ENCODE data around the gene TMEM132A. TPM values are rescaled to one million over a fixed set of nuclear protein-coding genes. Genes with fewer than 3 reads are reported as not detected.
"Not testable (repeated sequence)": the region's sequence is repeated elsewhere in the genome, so short reads cannot be mapped to it uniquely, and the experiment has no call there.

Gene TMEM132A
- total RNA-seq, 1 experiment from 2014 or later, result 140 TPM

DNA sequence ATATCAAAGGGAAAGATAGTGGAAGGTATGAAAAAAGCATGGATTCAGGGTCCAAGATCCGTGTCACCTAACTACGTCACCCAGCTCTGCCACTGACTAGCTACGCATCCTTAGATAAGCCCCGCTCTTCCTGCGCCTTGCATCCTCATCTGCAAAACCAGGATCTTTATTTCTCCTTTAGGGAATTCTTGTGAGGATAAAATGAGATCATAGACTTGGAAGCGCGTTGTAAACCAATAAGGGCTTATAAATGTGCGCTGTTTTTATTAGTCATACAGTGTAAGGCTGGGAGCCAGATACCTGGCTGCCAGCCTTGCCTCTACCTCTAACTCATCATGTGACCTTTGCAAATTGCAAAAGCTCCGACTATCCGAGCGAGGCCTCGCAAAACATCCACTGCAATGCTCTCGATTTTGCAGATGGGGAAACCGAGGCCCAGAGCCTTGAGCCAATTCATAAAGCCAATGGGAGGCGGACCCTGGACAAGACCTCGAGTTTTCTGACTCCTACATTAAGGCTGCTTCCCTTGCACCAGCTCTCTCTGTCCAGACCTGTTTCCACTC lies 18.6 kb upstream of the TMEM132A start:
- peak overlapping the region; percentile 98 for H3K27ac ChIP-seq (ENCODE audit: low read depth, low read length, poor library complexity, severe bottlenecking)
- BruUV-seq (replicated peaks), result no TSS peak

DNA sequence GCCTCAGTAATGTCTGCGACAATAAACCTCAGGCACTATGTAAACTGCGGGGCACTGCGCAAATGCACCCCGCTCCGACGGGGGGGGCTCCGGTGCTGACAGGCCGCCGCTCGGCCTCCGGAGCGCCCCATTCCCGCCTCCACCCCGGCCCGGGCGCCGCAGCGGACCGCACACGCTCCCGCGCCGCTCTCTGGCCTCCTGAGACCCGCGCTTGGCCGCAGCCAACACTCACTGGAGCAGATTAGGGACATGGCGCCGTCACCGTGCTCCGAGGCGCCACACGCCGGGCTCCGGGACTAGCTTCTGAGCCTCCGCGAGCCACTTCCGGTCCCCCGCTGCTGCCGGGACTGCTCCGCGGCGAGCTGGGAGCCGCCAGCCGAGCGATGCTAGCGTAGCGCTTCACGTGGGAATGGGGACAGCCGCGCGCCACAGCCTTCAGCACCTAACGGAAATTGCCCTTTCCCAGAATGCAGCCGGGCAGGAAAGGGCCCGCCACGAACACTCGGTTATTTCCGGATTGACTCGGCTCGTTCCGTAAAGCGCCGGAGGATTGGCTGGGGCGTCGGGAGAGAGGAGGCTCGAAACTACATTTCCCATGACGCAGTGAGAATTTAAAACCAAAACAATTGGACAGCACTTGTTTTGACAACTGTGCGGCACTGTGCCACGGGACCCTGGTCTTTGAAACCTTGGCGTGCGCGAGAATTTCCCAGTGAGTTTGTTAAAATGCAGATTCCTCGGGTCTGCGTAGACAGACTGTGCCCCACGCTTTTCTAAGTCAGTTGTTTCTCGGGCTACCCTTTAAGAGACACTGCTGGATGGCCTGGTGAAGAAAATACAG lies 17.9 kb upstream of the TMEM132A start, which contains the start of gene PRPF19:
Gene PRPF19, minus strand, starts transcription at position 454 of the 841 bp plus-strand sequence. Its CDS starts 203 bp downstream, at position 251.
- H3K4me3 ChIP-seq (ENCODE audit: low read depth, low read length, poor library complexity, severe bottlenecking), result peak within 1 kb of the TSS; percentile 99
- peaks cover 24% of the 10 kb centered on the region for H3K36me3 ChIP-seq (ENCODE audit: insufficient read depth, low read length, poor library complexity, severe bottlenecking)
- DNase-seq (ENCODE audit: low spot score), result peak; percentile 100
- no TSS peak for BruUV-seq (replicated peaks)
- intact Hi-C loops (cut with micrococcal nuclease; ENCODE audit: unreplicated experiment), result loop anchor here (5.0 kb wide), 2 partner anchors 74 to 129 kb away; no protein-coding TSS in a partner anchor
- ChIA-PET POLR2A (ENCODE audit: low non-redundant PET) (no interaction called here), CTCF (no interaction called here)
- peak within 1 kb of the TSS; percentile 98 for H3K27ac ChIP-seq (ENCODE audit: low read depth, low read length, poor library complexity, severe bottlenecking)
- no peaks in the 10 kb centered on the region for H3K27me3 ChIP-seq (replicated peaks; ENCODE audit: insufficient read depth, low read depth, low read length, poor library complexity)
- no peak for TF ChIP-seq EZH2 (IDR thresholded peaks at IDR 0.05; ENCODE audit: borderline replicate concordance, low read depth, low read length, poor library complexity, severe bottlenecking)
- H3K4me1 ChIP-seq (ENCODE audit: insufficient read depth, low read length, poor library complexity, severe bottlenecking), result peaks cover 18% of the 10 kb centered on the region
- H3K9me3 ChIP-seq (ENCODE audit: low read depth, low read length, poor library complexity, severe bottlenecking), result no peaks in the 10 kb centered on the region

More for the DNA sequence above, 18.6 kb upstream of the TMEM132A start:
- H3K4me3 ChIP-seq (ENCODE audit: low read depth, low read length, poor library complexity, severe bottlenecking), result peak overlapping the region; percentile 99
- ChIA-PET POLR2A (ENCODE audit: low non-redundant PET) (no interaction called here), CTCF (no interaction called here)
- peak; percentile 29 for DNase-seq (ENCODE audit: low spot score)
- no peaks in the 10 kb centered on the region for H3K27me3 ChIP-seq (replicated peaks; ENCODE audit: insufficient read depth, low read depth, low read length, poor library complexity)
- H3K9me3 ChIP-seq (ENCODE audit: low read depth, low read length, poor library complexity, severe bottlenecking), result no peaks in the 10 kb centered on the region
- TF ChIP-seq EZH2 (IDR thresholded peaks at IDR 0.05; ENCODE audit: borderline replicate concordance, low read depth, low read length, poor library complexity, severe bottlenecking), result no peak
- TF ChIP-seq, protein P1, sequence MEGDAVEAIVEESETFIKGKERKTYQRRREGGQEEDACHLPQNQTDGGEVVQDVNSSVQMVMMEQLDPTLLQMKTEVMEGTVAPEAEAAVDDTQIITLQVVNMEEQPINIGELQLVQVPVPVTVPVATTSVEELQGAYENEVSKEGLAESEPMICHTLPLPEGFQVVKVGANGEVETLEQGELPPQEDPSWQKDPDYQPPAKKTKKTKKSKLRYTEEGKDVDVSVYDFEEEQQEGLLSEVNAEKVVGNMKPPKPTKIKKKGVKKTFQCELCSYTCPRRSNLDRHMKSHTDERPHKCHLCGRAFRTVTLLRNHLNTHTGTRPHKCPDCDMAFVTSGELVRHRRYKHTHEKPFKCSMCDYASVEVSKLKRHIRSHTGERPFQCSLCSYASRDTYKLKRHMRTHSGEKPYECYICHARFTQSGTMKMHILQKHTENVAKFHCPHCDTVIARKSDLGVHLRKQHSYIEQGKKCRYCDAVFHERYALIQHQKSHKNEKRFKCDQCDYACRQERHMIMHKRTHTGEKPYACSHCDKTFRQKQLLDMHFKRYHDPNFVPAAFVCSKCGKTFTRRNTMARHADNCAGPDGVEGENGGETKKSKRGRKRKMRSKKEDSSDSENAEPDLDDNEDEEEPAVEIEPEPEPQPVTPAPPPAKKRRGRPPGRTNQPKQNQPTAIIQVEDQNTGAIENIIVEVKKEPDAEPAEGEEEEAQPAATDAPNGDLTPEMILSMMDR (conservative IDR thresholded peaks at IDR 0.05; ENCODE audit: low read depth, low read length), result no peak
- H3K36me3 ChIP-seq (ENCODE audit: insufficient read depth, low read length, poor library complexity, severe bottlenecking), result peaks cover 31% of the 10 kb centered on the region
- intact Hi-C loops (cut with micrococcal nuclease; ENCODE audit: unreplicated experiment), result loop anchor here (5.0 kb wide), 2 partner anchors 73 to 128 kb away; no protein-coding TSS in a partner anchor
- peaks cover 14% of the 10 kb centered on the region for H3K4me1 ChIP-seq (ENCODE audit: insufficient read depth, low read length, poor library complexity, severe bottlenecking)

DNA sequence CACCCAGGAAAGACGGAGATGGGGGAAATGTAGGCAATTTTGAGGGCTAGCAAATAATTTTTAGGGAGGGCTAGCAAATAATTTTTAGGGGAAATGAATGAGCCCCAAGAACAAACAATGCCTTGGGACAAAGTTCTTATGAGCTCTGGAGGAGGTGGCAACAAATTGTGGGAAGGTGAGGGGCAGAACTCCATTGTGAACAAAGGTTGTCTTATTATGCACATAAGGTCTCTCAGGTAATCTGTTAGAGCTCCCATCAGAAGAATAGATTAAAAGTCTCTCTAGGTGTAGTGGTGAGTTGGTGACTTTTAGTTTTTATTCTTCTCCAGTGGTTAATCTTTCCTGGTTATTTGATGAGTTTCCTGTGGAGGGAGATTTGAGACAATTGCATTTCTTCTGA lies 15.5 kb upstream of the TMEM132A start:
- BruUV-seq (replicated peaks), result no TSS peak
- Histone ChIP-seq H3K27me3 (replicated peaks; ENCODE audit: insufficient read depth, low read depth, low read length, poor library complexity) (no peaks in the 10 kb centered on the region), H3K4me3 (ENCODE audit: low read depth, low read length, poor library complexity, severe bottlenecking) (no peak overlapping the region), H3K9me3 (ENCODE audit: low read depth, low read length, poor library complexity, severe bottlenecking) (no peaks in the 10 kb centered on the region), H3K36me3 (ENCODE audit: insufficient read depth, low read length, poor library complexity, severe bottlenecking) (no peaks in the 10 kb centered on the region), H3K27ac (ENCODE audit: low read depth, low read length, poor library complexity, severe bottlenecking) (no peak overlapping the region), H3K4me1 (ENCODE audit: insufficient read depth, low read length, poor library complexity, severe bottlenecking) (peaks cover 26% of the 10 kb centered on the region)
- no peak for DNase-seq (ENCODE audit: low spot score)
- POLR2A ChIA-PET (ENCODE audit: low non-redundant PET), result no interaction called here
- CTCF ChIA-PET, result no interaction called here
- intact Hi-C loops (cut with micrococcal nuclease; ENCODE audit: unreplicated experiment), result loop anchor here (5.0 kb wide), 2 partner anchors 77 to 132 kb away; no protein-coding TSS in a partner anchor
- TF ChIP-seq, protein P1 (conservative IDR thresholded peaks at IDR 0.05; ENCODE audit: low read depth, low read length), result no peak
- TF ChIP-seq EZH2 (IDR thresholded peaks at IDR 0.05; ENCODE audit: borderline replicate concordance, low read depth, low read length, poor library complexity, severe bottlenecking), result no peak

DNA sequence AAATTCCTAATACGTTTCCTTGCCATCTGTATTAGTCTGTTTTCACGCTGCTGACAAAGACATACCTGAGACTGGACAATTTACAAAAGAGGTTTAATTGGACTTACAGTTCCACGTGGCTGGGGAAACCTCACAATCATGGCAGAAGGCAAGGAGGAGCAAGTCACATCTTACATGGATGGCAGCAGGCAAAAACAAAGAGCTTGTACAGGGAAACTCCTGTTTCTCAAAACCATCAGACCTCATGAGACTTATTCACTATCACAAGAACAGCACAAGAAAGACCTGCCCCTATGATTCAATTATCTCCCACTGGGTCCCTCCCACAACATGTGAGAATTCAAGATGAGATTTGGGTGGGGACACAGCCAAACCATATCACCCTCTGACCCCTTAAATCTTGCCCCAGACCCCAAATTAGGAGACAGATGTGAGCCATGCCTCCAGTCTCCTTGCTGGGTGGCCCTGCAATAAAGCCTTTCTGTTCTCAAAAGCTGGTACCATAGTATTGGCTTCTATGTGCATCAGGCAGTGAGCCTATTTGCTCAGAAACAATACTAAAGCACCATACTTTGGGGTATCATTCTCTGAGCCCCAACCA lies 14.5 kb upstream of the TMEM132A start:
- H3K4me3 ChIP-seq (ENCODE audit: low read depth, low read length, poor library complexity, severe bottlenecking); DNase-seq (ENCODE audit: low spot score); POLR2A ChIA-PET (ENCODE audit: low non-redundant PET); H3K36me3 ChIP-seq (ENCODE audit: insufficient read depth, low read length, poor library complexity, severe bottlenecking); H3K9me3 ChIP-seq (ENCODE audit: low read depth, low read length, poor library complexity, severe bottlenecking); H3K27me3 ChIP-seq (replicated peaks; ENCODE audit: insufficient read depth, low read depth, low read length, poor library complexity); H3K27ac ChIP-seq (ENCODE audit: low read depth, low read length, poor library complexity, severe bottlenecking); CTCF ChIA-PET; BruUV-seq (replicated peaks): not testable (repeated sequence)
- peaks cover 23% of the 10 kb centered on the region for H3K4me1 ChIP-seq (ENCODE audit: insufficient read depth, low read length, poor library complexity, severe bottlenecking)
- intact Hi-C loops (cut with micrococcal nuclease; ENCODE audit: unreplicated experiment), result loop anchor here (5.0 to 10.0 kb wide), 3 partner anchors 77 to 1345 kb away; no protein-coding TSS in a partner anchor
